Fibroblast of lung (primary cell): ENCODE results near the gene SYS1.

ENCODE experiments used
- CTCF ChIP-seq, 2 donors: IDR thresholded peaks in 1 of 2; conservative IDR thresholded peaks in 1 of 2; 1 replicate in 1 of 2; 2 replicates in 1 of 2; pipeline ENCODE4 v1.5.1; 2011 to 2012; ENCODE audit warnings: low read length in 2 of 2, control low read depth in 1 of 2, inconsistent platforms in 1 of 2, low read depth in 1 of 2, mild to moderate bottlenecking in 1 of 2
- EZH2 ChIP-seq: IDR thresholded peaks from 2 replicates; pipeline ENCODE4 v1.5.1; 2012; ENCODE audit warnings: low read length, control low read depth, mild to moderate bottlenecking; ENCODE audit errors: missing control alignments

GRCh38 chr20:45392733-45393132, 29.8 kb downstream of the SYS1 start:
- TF ChIP-seq CTCF (conservative IDR thresholded peaks at IDR 0.05 in 1 of 2, IDR thresholded peaks at IDR 0.05 in 1 of 2; ENCODE audit: low read depth in 1 of 2, low read length in 2 of 2) = no peak
- TF ChIP-seq EZH2 = no peak
